22Rv1 (cell line): ENCODE measurements around the gene SLC12A5.

Source experiments
- CTCF ChIP-seq: fragments of 450-650 bp; IDR thresholded peaks from 2 replicates; pipeline ENCODE4 v1.5.1; 2017; ENCODE audit warnings: mild to moderate bottlenecking
- ZFX ChIP-seq: fragments of 450-650 bp; IDR thresholded peaks from 2 replicates; pipeline ENCODE4 v1.6.1; 2017; ENCODE audit warnings: antibody characterized with exemption, borderline replicate concordance

DNA sequence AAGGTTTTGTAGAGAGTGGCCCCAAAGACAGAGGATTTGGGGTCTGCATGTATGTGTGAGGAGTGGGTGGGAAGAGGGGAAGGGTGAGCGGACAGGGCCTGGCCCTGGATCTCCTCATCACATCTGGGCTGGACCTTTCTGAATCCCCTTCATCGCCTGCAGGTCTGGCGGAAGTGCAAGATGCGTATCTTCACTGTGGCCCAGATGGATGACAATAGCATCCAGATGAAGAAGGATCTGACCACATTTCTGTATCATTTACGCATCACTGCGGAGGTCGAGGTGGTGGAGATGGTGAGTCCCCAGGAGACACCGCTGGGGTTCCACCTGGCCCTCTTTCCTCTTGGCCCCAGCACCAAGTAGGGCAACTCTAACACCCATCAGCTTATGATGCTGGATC lies 24.4 kb downstream of the SLC12A5 start:
- TF ChIP-seq CTCF (no peak), ZFX (no peak)
